ENCODE measurements around the gene P3H3.
A peak's percentile ranks its signal among the peaks of the same experiment; 100 is the strongest.

Gene P3H3

DNA sequence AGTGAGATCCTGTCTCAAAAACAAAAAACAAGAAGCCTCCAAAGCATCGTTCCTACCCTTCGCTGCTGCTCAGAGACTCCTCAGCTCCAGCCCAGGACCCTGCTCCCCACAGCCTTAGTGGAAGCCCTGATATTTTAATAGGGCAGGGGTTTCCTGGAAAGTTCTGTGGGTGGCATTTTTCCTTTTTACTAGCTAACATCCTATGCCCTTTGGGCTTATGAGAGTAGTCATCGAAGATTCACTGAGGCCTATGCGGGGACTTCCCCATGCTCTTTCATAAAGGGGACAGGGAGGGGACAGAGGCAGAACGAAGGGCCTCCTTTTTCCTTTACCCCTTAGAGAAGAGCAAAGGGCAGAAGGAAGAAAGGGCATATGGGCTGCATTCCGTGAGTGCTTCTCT lies 47.6 kb upstream of the P3H3 start:
- H2AFZ ChIP-seq (ENCODE audit: low read depth), result no peak overlapping the region
- no peaks in the 10 kb centered on the region for H4K20me1 ChIP-seq (ENCODE audit: insufficient read depth)
- H3K27me3 ChIP-seq (ENCODE audit: insufficient read depth, low read depth), result no peaks in the 10 kb centered on the region
- H3K79me2 ChIP-seq (ENCODE audit: insufficient read depth, low read depth), result no peaks in the 10 kb centered on the region
- H3K4me2 ChIP-seq, result no peak overlapping the region
- no peak overlapping the region for H3K27ac ChIP-seq
- H3K36me3 ChIP-seq (ENCODE audit: insufficient read depth), result no peaks in the 10 kb centered on the region
- no peak overlapping the region for H3K4me3 ChIP-seq (IDR thresholded peaks at IDR 0.05; ENCODE audit: insufficient read depth, low read depth, low read length)
- TF ChIP-seq, protein P1, sequence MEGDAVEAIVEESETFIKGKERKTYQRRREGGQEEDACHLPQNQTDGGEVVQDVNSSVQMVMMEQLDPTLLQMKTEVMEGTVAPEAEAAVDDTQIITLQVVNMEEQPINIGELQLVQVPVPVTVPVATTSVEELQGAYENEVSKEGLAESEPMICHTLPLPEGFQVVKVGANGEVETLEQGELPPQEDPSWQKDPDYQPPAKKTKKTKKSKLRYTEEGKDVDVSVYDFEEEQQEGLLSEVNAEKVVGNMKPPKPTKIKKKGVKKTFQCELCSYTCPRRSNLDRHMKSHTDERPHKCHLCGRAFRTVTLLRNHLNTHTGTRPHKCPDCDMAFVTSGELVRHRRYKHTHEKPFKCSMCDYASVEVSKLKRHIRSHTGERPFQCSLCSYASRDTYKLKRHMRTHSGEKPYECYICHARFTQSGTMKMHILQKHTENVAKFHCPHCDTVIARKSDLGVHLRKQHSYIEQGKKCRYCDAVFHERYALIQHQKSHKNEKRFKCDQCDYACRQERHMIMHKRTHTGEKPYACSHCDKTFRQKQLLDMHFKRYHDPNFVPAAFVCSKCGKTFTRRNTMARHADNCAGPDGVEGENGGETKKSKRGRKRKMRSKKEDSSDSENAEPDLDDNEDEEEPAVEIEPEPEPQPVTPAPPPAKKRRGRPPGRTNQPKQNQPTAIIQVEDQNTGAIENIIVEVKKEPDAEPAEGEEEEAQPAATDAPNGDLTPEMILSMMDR (conservative IDR thresholded peaks at IDR 0.05; ENCODE audit: low read depth, low read length), result no peak
- H3K9ac ChIP-seq, result no peak overlapping the region
- peaks cover 33% of the 10 kb centered on the region for H3K4me1 ChIP-seq (ENCODE audit: low read depth, poor library complexity, severe bottlenecking)

DNA sequence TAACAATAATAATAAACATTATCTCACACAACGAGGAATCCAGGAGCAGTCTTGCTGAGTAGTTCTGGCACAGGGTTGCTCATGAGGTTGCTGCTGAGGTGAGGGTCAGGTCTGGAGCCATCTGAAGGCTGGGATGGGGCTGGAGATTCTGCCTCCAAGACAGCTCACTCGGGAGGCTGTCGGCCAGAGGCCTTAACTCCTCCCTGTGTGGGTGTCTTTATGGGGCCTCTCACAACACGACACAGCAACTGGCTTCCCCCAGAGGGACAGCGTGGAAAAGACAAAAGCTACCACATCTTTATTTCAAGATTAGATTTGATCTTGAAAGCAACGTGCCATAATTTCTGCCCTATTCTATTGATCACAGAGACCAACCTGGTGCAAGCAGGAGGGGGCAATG lies 46.1 kb upstream of the P3H3 start:
- Histone ChIP-seq H3K79me2 (ENCODE audit: insufficient read depth, low read depth) (no peaks in the 10 kb centered on the region), H3K27me3 (ENCODE audit: insufficient read depth, low read depth) (no peaks in the 10 kb centered on the region), H3K27ac (no peak overlapping the region), H4K20me1 (ENCODE audit: insufficient read depth) (no peaks in the 10 kb centered on the region), H3K4me3 (IDR thresholded peaks at IDR 0.05; ENCODE audit: insufficient read depth, low read depth, low read length) (no peak overlapping the region), H2AFZ (ENCODE audit: low read depth) (no peak overlapping the region), H3K4me1 (ENCODE audit: low read depth, poor library complexity, severe bottlenecking) (peaks cover 29% of the 10 kb centered on the region), H3K9ac (no peak overlapping the region), H3K4me2 (no peak overlapping the region), H3K36me3 (ENCODE audit: insufficient read depth) (no peaks in the 10 kb centered on the region)
- TF ChIP-seq, protein P1 (conservative IDR thresholded peaks at IDR 0.05; ENCODE audit: low read depth, low read length), result no peak

DNA sequence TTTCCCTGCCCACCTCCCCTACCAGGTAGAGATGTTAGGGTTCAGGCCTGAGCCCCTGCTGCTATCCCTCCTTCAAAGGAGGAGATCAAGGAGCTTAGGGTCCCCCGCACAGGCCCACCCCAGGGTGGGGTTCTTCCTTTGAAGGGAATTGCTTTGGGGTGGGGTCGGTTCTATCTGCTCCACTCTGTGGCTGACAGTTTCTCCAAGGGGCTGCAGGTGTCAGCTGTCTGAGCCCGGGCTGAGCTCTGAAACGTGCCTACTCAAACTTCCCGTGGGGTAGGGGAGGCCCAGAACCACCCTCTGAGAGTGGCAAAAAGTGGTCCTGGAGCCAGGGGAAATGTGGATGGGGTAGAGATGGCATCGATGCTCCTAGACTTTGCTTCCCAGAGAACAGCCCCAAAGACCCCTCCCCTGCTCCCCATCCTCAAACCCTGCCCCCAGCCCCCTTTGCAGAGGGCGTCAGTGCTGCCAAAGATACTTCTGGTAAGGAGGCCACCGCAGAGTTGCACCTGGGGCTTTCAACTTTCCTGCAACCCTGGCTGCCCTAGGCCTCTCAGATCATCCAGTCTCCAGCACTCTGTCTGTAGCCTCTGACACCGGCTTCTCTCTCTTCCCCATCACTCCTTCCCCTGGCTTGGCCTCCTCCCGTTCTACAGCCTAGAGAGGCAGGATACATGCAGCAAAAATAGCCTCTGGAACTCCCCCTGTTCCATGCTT lies 45.2 kb upstream of the P3H3 start:
- H3K27me3 ChIP-seq (ENCODE audit: insufficient read depth, low read depth), result no peaks in the 10 kb centered on the region
- no peak overlapping the region for H3K9ac ChIP-seq
- 0 out of 2 replicates have a peak overlapping the region, but pooled peaks have one; percentile 17 for H3K4me2 ChIP-seq

DNA sequence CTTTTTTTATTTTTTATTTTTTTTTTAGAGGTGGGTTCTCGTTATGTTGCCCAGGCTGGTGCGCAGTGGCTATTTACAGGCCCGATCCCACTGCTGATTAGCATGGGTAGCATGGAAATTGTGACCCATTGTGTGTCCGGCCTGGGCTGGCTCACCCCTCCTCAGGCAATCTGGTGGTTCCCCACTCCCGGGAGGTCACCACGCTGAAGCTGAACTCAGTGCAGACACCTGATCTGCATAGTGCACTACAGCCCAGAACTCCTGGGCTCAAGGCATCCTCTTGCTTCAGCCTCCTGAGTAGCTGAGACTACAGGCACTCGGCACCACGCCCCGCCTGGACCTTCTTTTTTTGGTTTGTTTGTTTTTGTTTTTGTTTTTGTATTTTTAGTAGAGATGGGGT lies 44.4 kb upstream of the P3H3 start:
- TF ChIP-seq, protein P1 (conservative IDR thresholded peaks at IDR 0.05; ENCODE audit: low read depth, low read length), result no peak
- Histone ChIP-seq H2AFZ (ENCODE audit: low read depth) (peak overlapping the region; percentile 22; the same call in 1 of the 2 replicates), H3K27me3 (ENCODE audit: insufficient read depth, low read depth) (no peaks in the 10 kb centered on the region), H3K9ac (no peak overlapping the region), H3K36me3 (ENCODE audit: insufficient read depth) (no peaks in the 10 kb centered on the region), H3K27ac (no peak overlapping the region), H4K20me1 (ENCODE audit: insufficient read depth) (no peaks in the 10 kb centered on the region), H3K4me3 (IDR thresholded peaks at IDR 0.05; ENCODE audit: insufficient read depth, low read depth, low read length) (no peak overlapping the region), H3K79me2 (ENCODE audit: insufficient read depth, low read depth) (no peaks in the 10 kb centered on the region), H3K4me1 (ENCODE audit: low read depth, poor library complexity, severe bottlenecking) (peaks cover 22% of the 10 kb centered on the region), H3K4me2 (0 out of 2 replicates have a peak overlapping the region, but pooled peaks have one; percentile 17)

More for the DNA sequence above, 45.2 kb upstream of the P3H3 start:
- no peaks in the 10 kb centered on the region for H3K36me3 ChIP-seq (ENCODE audit: insufficient read depth)
- H2AFZ ChIP-seq (ENCODE audit: low read depth), result peak overlapping the region; percentile 22; the same call in 1 of the 2 replicates
- H3K4me1 ChIP-seq (ENCODE audit: low read depth, poor library complexity, severe bottlenecking), result peaks cover 28% of the 10 kb centered on the region
- H3K79me2 ChIP-seq (ENCODE audit: insufficient read depth, low read depth), result no peaks in the 10 kb centered on the region
- H3K4me3 ChIP-seq (IDR thresholded peaks at IDR 0.05; ENCODE audit: insufficient read depth, low read depth, low read length), result no peak overlapping the region
- no peaks in the 10 kb centered on the region for H4K20me1 ChIP-seq (ENCODE audit: insufficient read depth)
- TF ChIP-seq, protein P1 (conservative IDR thresholded peaks at IDR 0.05; ENCODE audit: low read depth, low read length), result no peak
- peak overlapping the region; percentile 42; the same call in 1 of the 2 replicates for H3K27ac ChIP-seq
